RWPE2 (cell line): ENCODE data around the gene MUC4.
"Not testable (repeated sequence)": the region's sequence is repeated elsewhere in the genome, so short reads cannot be mapped to it uniquely, and the experiment has no call there.

Source experiments
- ATAC-seq: fragments of 200-7000 bp; cut with Tn5 transposase; 3 replicates; pipeline ENCODE4 v1.9.1; 2021; ENCODE audit warnings: low read depth
- DNase-seq: peaks from one replicate; pipeline ENCODE4 v3.0.0-alpha.2; 2020; ENCODE audit warnings: low spot score
- H3K27ac ChIP-seq: fragments of 450-650 bp; 2 replicates; pipeline ENCODE4 v1.5.1; 2017; ENCODE audit warnings: mild to moderate bottlenecking; ENCODE audit not compliant: poor library complexity, severe bottlenecking
- H3K27me3 ChIP-seq: fragments of 250-450 bp; sonication (Bioruptor Pico); 2 replicates; pipeline ENCODE4 v1.5.1; 2021; ENCODE audit warnings: mild to moderate bottlenecking, moderate library complexity; ENCODE audit not compliant: insufficient read depth, poor library complexity, severe bottlenecking
- H3K36me3 ChIP-seq: fragments of 250-450 bp; sonication (Bioruptor Pico); 2 replicates; pipeline ENCODE4 v1.5.1; 2020; ENCODE audit warnings: low read depth, mild to moderate bottlenecking, moderate library complexity
- H3K4me1 ChIP-seq: fragments of 250-450 bp; sonication (Bioruptor Pico); 2 replicates; pipeline ENCODE4 v1.5.1; 2021; ENCODE audit warnings: mild to moderate bottlenecking, moderate library complexity; ENCODE audit not compliant: insufficient read depth, poor library complexity, severe bottlenecking
- H3K4me3 ChIP-seq: fragments of 250-450 bp; sonication (Bioruptor Pico); 2 replicates; pipeline ENCODE4 v1.5.1; 2021; ENCODE audit warnings: mild to moderate bottlenecking, moderate library complexity; ENCODE audit not compliant: severe bottlenecking
- H3K9me3 ChIP-seq: fragments of 250-450 bp; sonication (Bioruptor Pico); 2 replicates; pipeline ENCODE4 v1.5.1; 2021; ENCODE audit warnings: mild to moderate bottlenecking, moderate library complexity; ENCODE audit not compliant: severe bottlenecking
- CTCF ChIP-seq: fragments of 450-650 bp; IDR thresholded peaks from one replicate; pipeline ENCODE4 v1.5.1; 2017; ENCODE audit warnings: mild to moderate bottlenecking, moderate library complexity; ENCODE audit not compliant: poor library complexity, severe bottlenecking

MUC4 gene

GRCh38 chr3:195817578-195818135 is 5.9 kb upstream of the MUC4 start:
- no peak for TF ChIP-seq CTCF
- ATAC-seq (no peak), DNase-seq (no peak)

GRCh38 chr3:195816276-195816913 is 4.7 kb upstream of the MUC4 start:
- H3K4me3 ChIP-seq, H3K36me3 ChIP-seq, ATAC-seq, H3K9me3 ChIP-seq, H3K4me1 ChIP-seq, H3K27me3 ChIP-seq, H3K27ac ChIP-seq, DNase-seq: not testable (repeated sequence)

More at GRCh38 chr3:195817578-195818135, 5.9 kb upstream of the MUC4 start:
- Histone ChIP-seq H3K27ac (no peak overlapping the region), H3K9me3 (no peaks in the 10 kb centered on the region), H3K36me3 (no peaks in the 10 kb centered on the region), H3K4me3 (no peak overlapping the region), H3K27me3 (no peaks in the 10 kb centered on the region), H3K4me1 (peaks cover 10% of the 10 kb centered on the region)

DNA sequence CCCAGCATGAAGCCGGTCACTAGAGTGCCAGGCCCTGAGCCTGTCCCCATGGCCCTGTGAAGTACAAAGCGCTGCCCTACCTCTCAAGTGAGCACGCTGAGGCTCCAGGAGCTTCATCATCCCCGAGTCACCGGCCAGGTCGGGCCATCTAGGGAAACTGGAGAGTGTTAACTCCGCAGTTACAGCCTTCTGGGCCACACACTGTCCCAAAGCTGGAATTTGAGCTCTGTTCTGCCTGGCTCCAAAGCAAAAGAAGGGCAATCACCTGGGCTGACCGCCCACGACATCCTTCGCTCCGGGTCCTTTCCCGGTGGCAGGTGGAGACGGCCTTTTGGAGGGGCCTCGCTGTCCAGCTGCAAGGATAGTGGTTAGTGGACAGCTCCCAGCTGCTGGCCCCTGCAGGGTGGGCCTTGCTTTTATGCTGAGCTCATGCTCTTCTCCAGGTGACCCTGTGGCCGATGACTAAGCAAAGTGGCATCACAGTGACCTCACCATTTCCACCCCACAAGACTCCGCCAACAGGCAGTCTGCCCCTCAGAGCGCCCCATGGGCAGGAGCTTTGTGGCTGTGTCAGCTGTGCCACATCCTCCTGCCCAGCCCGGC is 3.5 kb upstream of the MUC4 start:
- Histone ChIP-seq H3K27me3 (peaks cover 5% of the 10 kb centered on the region), H3K36me3 (no peaks in the 10 kb centered on the region), H3K4me1 (no peaks in the 10 kb centered on the region), H3K4me3 (no peak overlapping the region), H3K27ac (no peak overlapping the region), H3K9me3 (no peaks in the 10 kb centered on the region)
- ATAC-seq (peak; percentile 29; the same call in 1 of the 3 replicates), DNase-seq (peak; percentile 47)
- no peak for TF ChIP-seq CTCF

- no peak for ATAC-seq
- no peak for TF ChIP-seq CTCF
- no peaks in the 10 kb centered on the region for H3K36me3 ChIP-seq
- no peak overlapping the region for H3K4me3 ChIP-seq
- DNase-seq, result no peak
- H3K27ac ChIP-seq, result no peak overlapping the region
- no peaks in the 10 kb centered on the region for H3K4me1 ChIP-seq
- H3K9me3 ChIP-seq, result no peaks in the 10 kb centered on the region
- H3K27me3 ChIP-seq, result peaks cover 5% of the 10 kb centered on the region
Observed at GRCh38 chr3:195813916-195814640, 2.3 kb upstream of the MUC4 start.

- H3K27me3 ChIP-seq, result peaks cover 5% of the 10 kb centered on the region
Observed at GRCh38 chr3:195812366-195812765, 637 bp upstream of the MUC4 start.

More at GRCh38 chr3:195812366-195812765, 637 bp upstream of the MUC4 start:
- no peaks in the 10 kb centered on the region for H3K36me3 ChIP-seq
- DNase-seq (no peak), ATAC-seq (no peak)
- H3K4me1 ChIP-seq, result no peaks in the 10 kb centered on the region
- no peak overlapping the region for H3K4me3 ChIP-seq
- H3K27ac ChIP-seq, result no peak overlapping the region
- TF ChIP-seq CTCF, result no peak
- H3K9me3 ChIP-seq, result no peaks in the 10 kb centered on the region
